GM19239 (cell line): ENCODE data around the gene PROCA1.
"Not testable (repeated sequence)": the region's sequence is repeated elsewhere in the genome, so short reads cannot be mapped to it uniquely, and the experiment has no call there.

ENCODE experiments used
- DNase-seq: peaks from one replicate; pipeline ENCODE4 v3.0.0; 2011; ENCODE audit warnings: low spot score; ENCODE audit not compliant: insufficient read length
- FAIRE-seq: peaks from 2 replicates; lab custom pipeline; 2011; peaks lifted over from hg19 to GRCh38; lab: Jason Lieb, UNC

Gene PROCA1

GRCh38 chr17:28726627-28727491 lies 15.2 kb upstream of the PROCA1 start:
- FAIRE-seq = peak; percentile 92
- peak; percentile 81 for DNase-seq

DNA sequence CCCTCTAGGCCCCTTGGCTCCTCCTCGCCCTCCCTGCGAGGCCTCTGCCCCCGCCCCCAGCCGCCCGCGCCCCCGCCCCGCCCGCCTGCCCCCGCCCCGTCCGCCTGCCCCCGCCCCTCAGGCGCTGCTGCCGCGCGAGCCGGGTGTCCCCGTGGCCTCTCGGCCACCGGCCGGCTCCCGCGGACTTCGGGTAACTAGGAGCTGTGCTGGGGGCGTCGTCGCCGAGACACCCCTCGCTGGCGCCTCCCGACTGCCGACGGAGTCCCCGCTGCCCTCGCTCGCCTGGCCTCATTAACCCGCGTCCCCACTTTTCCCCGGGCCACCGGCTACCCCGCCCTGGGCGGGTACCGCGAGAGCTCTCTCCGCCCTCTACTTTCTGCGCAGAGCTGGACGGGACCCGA lies 14.5 kb upstream of the PROCA1 start, which contains the start of gene TLCD1:
TLCD1 (minus strand) TSS at position 8 of the 401 bp plus-strand sequence. CDS start 136 bp downstream, outside the sequence.
- FAIRE-seq (no peak), DNase-seq (no peak)

DNA sequence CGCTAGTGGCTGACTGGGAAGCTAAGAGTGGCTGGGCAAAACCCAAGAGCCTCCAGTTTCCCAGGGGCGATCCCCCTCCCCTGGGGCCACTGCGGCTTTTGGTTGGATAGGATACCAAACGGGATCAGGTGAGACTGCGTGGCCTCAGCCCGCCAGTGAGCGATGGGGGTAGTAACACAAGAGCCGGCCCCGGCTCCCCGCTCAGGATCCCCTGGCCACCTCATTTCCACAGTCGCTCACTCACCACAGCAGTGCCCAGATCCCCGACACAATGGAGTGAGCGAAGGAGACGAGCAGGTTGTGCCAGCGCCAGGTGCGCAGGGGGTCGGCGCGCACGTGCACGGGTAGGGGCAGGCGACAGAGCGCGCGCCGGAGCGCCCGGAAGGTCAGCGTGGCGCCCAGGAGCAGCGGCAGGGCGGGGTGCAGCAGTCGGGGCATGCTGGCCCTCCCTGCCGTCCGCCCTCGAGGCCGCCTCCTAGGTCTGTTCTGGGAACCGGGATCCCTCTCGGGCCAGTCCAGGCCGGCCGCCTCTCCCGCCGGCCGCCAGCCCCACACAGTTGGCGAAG lies 14.1 kb upstream of the PROCA1 start:
- FAIRE-seq (no peak), DNase-seq (no peak)

DNA sequence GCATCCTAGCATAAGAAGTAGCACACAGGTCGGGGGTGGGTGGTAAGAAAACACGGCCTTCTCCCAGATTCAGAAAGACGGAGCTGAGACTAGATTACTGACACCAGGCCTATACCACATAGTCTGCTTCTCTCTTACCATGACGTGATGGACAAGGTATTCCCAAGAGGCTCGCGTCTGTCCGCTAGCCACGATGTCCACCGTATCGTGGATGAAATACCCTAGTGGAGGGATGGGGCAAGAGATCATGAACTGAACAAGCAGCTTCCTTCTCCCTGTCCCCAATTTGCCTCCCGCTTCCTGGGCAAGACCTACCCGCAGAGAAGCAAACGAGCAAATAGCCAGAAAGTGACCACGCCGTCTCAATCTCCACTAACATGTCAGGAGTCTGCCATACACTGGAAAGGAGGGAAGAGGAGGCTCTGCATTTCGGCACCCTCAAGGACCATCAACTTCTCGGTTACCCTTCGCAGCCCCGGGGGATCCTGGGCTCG lies 13.5 kb upstream of the PROCA1 start:
- no peak for DNase-seq
- FAIRE-seq = peak; percentile 78

GRCh38 chr17:28724500-28725165 lies 12.9 kb upstream of the PROCA1 start:
- FAIRE-seq (no peak), DNase-seq (no peak)

DNA sequence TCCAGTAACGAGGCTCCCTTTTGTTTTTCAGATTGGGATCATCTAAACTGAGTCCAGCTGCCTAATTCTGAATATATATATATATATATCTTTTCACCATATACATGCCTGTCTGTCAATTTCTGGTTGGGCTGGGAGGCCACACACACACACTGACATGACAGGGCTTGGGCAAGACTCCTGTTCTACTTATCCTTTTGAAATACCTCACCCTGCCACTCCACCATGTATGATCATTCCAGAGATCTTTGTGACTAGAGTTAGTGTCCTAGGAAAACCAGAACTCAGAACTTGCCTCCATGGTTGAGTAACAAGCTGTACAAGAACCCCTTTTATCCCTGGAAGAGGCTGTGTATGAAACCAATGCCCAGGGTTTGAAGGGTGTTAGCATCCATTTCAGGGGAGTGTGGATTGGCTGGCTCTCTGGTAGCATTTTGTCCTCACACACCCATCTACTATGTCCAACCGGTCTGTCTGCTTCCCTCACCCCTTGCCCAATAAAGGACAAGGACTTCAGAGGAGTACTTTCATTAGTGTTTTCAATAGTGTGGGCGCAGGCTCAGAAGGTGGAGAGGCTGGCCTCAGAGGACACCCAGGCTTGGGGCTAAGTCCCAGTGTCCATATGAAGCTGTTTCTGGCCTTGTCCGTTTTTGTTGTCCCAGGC lies 12.3 kb upstream of the PROCA1 start:
- DNase-seq, FAIRE-seq: not testable (repeated sequence)

DNA sequence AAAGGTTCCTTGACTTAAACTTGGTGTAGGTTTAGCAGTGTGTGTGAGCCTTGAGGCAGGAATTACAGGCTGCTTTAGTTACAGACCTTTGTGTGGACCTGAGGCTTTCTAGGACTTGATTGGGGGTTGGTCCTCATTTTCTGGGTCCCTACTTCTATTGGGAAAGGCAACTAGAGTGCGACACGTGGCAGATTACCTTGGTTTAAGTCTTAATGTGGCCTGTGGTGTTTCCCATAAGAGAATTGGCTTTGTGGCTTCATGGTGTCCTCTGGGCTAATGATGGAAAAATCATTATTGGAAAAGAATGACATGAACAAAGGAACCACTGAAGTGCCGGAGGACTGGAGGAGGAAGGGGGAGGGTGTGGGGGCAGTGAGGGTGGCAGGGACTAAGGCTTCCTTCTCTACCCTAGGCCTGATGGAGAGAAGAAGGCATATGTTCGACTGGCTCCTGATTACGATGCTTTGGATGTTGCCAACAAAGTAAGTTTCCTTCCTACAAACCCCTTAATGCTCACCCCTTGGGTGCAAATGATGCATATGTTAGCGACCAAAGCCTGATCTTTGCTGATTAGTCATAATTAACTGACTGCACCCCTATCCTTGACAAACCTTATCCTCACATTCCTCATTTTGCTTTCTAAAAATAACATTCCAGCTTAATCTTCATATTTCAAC lies 11.6 kb upstream of the PROCA1 start:
- DNase-seq (no peak), FAIRE-seq (no peak)

DNA sequence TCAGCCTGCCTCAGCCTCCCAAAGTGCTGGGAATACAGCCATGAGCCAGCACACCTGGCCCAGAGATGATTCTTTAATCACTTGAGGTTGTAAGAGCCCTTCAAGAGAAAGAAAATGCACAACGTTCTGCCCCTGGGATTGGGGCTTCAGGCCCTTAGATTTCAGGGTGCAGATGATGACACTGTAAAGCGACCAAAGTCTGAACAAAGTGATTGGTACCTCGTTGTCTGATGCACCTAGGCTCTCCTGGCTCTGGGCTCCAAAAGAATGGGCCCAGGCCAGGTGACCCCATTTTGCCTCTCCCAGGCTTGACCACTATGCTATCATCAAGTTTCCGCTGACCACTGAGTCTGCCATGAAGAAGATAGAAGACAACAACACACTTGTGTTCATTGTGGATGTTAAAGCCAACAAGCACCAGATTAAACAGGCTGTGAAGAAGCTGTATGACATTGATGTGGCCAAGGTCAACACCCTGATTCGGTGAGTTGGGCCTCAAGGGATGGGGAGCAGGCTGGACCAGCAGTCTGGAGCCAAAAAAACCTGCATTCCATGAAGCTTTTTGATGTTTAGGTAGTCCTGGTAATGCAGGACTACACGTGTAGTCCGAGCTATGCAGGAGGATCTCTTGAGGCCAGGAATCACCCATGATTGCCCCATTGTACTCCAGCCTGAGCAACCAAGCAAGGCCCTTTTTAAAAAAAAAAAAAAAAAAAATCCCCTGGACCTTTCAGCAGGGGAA lies 10.9 kb upstream of the PROCA1 start:
- DNase-seq (no peak), FAIRE-seq (no peak)

GRCh38 chr17:28720997-28721329 lies 9.3 kb upstream of the PROCA1 start:
- not testable (repeated sequence) for FAIRE-seq, DNase-seq

- no peak for DNase-seq
- FAIRE-seq = no peak
These were observed 8.7 kb upstream of the PROCA1 start for GRCh38 chr17:28720247-28720996.

DNA sequence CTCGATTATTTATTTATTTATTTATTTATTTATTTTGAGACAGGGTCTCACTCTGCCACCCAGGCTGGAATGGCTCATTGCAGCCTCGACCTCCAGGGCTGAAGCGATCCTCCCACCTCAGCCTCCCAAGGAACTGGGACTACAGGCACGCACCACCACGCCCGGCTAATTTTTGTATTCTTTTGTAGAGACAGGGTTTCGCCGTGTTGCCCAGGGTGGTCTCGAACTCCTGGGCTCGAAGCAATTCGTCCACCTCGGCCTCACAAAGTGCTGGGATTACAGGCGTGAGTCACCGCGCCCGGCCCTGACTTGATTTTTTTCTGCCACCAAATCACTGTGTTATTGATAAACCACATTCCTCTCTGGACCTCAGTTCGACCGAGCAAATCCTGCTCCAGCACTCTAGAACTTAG lies 7.3 kb upstream of the PROCA1 start:
- DNase-seq (no peak), FAIRE-seq (no peak)

DNA sequence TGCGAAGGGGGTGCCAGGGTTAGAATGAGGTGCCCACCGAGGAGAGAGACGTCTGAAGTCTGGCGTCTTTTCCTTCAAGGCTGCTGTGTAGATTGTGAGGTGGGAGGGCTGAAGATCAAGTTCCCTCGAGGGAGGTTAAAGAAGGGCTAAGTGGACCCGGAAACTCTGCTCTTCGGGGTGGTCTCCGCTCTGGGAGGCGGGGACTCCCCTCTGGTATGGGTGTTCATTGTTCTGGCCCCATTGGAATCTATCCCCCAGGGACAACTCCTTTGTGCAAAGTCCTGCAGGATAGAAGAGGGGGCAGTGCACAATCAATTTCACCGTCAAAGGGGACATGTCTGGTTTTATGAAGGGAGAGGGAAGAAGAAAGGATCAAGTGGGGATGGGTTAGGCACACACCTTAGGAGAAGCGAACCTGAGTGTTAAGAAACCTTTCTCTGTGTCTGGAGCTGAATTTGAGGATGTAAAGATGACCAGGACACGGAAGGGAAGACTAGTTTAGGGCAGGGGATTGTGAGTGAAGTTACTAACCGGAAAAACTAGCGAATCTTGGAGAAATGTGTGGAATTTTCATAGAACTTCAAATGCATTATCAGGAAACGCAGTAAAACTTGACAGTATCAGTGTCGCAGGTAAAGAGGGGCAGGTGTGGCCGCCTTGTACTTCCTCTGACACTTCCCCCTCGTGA lies 6.8 kb upstream of the PROCA1 start:
- DNase-seq (no peak), FAIRE-seq (peak; percentile 26)

GRCh38 chr17:28717578-28718332 lies 6.1 kb upstream of the PROCA1 start, which contains the start of gene RAB34:
RAB34 (minus strand) TSS chr17:28717868; CDS start chr17:28717266, 602 bp downstream.
- no peak for FAIRE-seq
- DNase-seq = no peak

DNA sequence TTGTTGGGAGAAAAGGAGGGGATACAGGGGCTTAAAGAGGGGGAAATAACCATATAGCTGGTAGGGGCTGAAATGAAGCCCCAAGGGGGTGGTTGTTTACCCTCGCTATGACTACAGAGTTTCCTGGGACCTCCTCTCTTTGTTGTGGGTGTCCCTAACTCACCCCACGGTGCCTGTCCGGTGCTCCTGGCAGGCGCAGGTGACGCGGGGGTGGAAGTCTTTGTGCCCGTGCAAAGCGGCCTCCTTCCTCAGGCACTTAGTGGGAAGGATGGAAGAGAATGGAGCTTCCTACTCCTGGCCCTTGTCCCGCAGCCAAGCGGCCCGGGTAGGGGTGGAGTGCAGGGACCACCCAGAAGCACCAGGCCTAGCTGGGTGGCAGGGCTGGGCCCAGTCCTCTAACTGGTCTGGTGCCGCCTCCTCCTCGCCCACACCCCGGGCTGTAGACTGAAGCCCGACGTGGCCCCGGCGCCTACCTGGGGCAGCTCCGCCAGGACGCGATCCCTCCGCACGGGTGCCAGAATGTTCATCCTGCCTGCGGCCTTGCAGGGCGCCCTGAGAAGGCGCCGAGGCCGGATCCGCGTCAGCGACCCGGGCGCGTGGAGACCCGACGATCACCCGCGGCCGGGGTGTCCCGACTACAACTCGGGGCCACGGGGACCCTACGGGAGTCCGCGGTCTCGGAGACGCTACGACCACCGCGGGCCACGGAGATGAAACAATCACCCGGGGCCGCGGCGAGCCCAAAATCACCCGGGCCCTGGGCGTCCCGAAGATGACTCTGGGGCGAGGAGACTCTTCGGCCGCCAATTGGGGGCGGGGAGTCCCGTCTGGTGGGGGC lies 5.3 kb upstream of the PROCA1 start:
- no peak for DNase-seq
- no peak for FAIRE-seq

DNA sequence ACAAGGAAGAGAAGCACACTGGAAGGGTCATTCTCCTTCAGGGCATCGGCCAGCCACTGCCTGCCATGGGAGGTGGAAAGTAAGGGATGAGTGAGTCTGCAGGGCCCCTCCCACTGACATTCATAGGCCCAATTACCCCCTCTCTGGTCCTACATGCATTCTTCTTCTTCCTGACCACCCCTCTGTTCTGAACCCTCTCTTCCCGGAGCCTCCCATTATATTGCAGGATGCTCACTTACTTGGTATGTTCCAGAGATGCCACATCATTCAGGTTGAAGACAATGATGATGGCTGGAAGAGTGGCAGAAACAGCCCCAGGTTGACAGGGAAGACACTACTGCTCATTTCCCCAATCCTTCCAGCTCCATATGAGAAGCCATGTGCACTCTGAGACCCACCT lies 3.5 kb upstream of the PROCA1 start:
- FAIRE-seq = no peak
- no peak for DNase-seq

- DNase-seq = no peak
- no peak for FAIRE-seq
These were observed 2.6 kb upstream of the PROCA1 start for GRCh38 chr17:28714281-28714680.
